H54 (cell line): Measurements from ENCODE around the gene DDIT4.
"Not testable (repeated sequence)": the region's sequence is repeated elsewhere in the genome, so short reads cannot be mapped to it uniquely, and the experiment has no call there.

ENCODE experiments used
- DNase-seq: peaks from one replicate; pipeline ENCODE4 v3.0.0; 2011; ENCODE audit warnings: low spot score, mixed read lengths; ENCODE audit not compliant: insufficient read length
- FAIRE-seq: peaks from 3 replicates; lab custom pipeline; 2011; peaks lifted over from hg19 to GRCh38; lab: Jason Lieb, UNC
- POLR2A ChIP-seq: IDR thresholded peaks from 2 replicates; pipeline ENCODE4 v1.6.1; 2011; ENCODE audit warnings: low read depth, mild to moderate bottlenecking, low read length

DDIT4 gene

GRCh38 chr10:72267819-72268399 lies 5.8 kb upstream of the DDIT4 start:
- FAIRE-seq (no peak), DNase-seq (no peak)
- no peak for TF ChIP-seq POLR2A

- not testable (repeated sequence) for FAIRE-seq, DNase-seq
Observed at GRCh38 chr10:72268475-72269200, 5.1 kb upstream of the DDIT4 start.

GRCh38 chr10:72270607-72271281 lies 3.0 kb upstream of the DDIT4 start:
- TF ChIP-seq POLR2A: no peak
- FAIRE-seq (no peak), DNase-seq (no peak)

GRCh38 chr10:72272689-72273409 lies 875 bp upstream of the DDIT4 start:
- TF ChIP-seq POLR2A: peak; percentile 24; the same call in 1 of the 2 replicates
- no peak for FAIRE-seq
- peak; percentile 90 for DNase-seq

- TF ChIP-seq POLR2A: no peak
- no peak for FAIRE-seq
- DNase-seq: no peak
Observed at GRCh38 chr10:72274213-72274729, 547 bp downstream of the DDIT4 start.

- TF ChIP-seq POLR2A: no peak
- no peak for FAIRE-seq
- DNase-seq: no peak
Observed at GRCh38 chr10:72274730-72275350, 1.1 kb downstream of the DDIT4 start.

- TF ChIP-seq POLR2A: no peak
Observed at GRCh38 chr10:72275351-72276012, 1.8 kb downstream of the DDIT4 start.

GRCh38 chr10:72276013-72276387 lies 2.3 kb downstream of the DDIT4 start:
- FAIRE-seq (no peak), DNase-seq (no peak)
- no peak for TF ChIP-seq POLR2A

More at GRCh38 chr10:72275351-72276012, 1.8 kb downstream of the DDIT4 start:
- no peak for DNase-seq
- FAIRE-seq: no peak

GRCh38 chr10:72276421-72277339 lies 3.0 kb downstream of the DDIT4 start:
- no peak for TF ChIP-seq POLR2A
- DNase-seq (no peak), FAIRE-seq (no peak)

GRCh38 chr10:72277340-72277995 lies 3.7 kb downstream of the DDIT4 start:
- no peak for TF ChIP-seq POLR2A
- no peak for DNase-seq
- FAIRE-seq: no peak

GRCh38 chr10:72277996-72278667 lies 4.4 kb downstream of the DDIT4 start:
- DNase-seq (no peak), FAIRE-seq (no peak)
- no peak for TF ChIP-seq POLR2A
